Retinal pigment epithelial cell (primary cell): ENCODE results near the gene RXFP1.

Experiments used
- DNase-seq: peaks from one replicate; pipeline ENCODE4 v3.0.0-alpha.2; 2010; ENCODE audit warnings: low read depth
- H3K4me3 ChIP-seq: 2 replicates; pipeline ENCODE4 v1.5.1; 2011; ENCODE audit warnings: mild to moderate bottlenecking, low read length, control low read depth, moderate library complexity
- TF ChIP-seq, protein P1 (sequence below): conservative IDR thresholded peaks from 2 replicates; pipeline ENCODE4 v1.5.1; 2011; ENCODE audit warnings: low read depth, low read length, control low read depth, inconsistent platforms

RXFP1 gene

DNA sequence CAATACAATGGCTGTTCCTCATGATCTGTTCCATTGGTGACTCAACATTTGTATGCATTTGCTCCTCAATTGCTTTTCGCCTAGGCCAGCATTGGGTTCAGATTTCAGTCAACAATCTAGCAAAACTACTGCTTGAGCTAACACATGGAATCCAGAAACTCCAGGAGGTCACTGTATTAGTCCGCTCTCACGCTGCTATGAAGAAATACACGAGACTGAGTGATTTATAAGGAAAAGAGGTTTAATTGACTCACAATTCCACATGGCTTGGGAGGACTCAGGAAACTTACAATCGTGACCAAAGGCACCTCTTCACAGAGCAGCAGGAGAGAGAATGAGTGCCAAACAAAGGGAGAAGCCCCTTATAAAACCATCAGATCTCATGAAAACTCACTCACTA is 67.1 kb downstream of the RXFP1 start:
- H3K4me3 ChIP-seq = no peak overlapping the region
- TF ChIP-seq, protein P1, sequence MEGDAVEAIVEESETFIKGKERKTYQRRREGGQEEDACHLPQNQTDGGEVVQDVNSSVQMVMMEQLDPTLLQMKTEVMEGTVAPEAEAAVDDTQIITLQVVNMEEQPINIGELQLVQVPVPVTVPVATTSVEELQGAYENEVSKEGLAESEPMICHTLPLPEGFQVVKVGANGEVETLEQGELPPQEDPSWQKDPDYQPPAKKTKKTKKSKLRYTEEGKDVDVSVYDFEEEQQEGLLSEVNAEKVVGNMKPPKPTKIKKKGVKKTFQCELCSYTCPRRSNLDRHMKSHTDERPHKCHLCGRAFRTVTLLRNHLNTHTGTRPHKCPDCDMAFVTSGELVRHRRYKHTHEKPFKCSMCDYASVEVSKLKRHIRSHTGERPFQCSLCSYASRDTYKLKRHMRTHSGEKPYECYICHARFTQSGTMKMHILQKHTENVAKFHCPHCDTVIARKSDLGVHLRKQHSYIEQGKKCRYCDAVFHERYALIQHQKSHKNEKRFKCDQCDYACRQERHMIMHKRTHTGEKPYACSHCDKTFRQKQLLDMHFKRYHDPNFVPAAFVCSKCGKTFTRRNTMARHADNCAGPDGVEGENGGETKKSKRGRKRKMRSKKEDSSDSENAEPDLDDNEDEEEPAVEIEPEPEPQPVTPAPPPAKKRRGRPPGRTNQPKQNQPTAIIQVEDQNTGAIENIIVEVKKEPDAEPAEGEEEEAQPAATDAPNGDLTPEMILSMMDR = no peak
- DNase-seq = no peak

DNA sequence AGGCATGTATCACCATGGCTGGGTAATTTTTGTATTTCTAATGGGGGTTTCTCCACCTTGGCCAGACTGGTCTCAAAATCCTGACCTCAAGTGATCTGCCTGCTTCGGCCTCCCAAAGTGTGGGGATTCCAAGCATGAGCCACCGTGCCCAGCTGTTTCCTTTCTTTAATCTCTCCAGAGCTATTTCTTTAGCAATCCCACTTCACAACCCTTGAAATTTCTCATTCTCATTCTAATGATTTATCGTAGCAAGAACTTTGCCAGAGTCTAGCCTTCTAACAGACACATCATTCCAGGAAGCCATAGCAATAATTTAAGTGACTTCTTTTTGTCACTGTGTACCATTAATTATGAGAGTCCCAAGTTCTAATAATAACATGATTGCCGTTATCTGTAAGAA is 68.6 kb downstream of the RXFP1 start:
- DNase-seq = no peak
- TF ChIP-seq, protein P1 = no peak
- no peak overlapping the region for H3K4me3 ChIP-seq

DNA sequence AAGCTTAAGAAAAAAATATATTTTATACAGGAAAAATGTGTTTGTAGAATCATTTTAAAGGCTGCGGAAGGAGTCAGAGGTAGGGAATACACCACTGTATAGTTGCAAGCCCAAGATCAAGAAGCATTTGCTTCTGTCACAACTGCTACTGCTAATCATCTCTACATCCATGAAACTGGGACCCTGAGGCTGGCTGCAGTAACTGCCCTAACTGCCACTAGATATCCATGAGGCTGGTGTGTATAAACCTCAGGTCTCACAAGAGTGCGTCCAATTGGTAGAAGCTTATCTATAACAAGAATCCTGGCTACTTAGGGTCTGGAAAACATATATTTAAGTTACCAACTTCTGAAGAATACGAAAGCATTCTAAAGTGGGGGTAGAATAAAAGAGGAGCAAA is 69.1 kb downstream of the RXFP1 start:
- no peak for DNase-seq
- H3K4me3 ChIP-seq = no peak overlapping the region
- TF ChIP-seq, protein P1 = no peak

DNA sequence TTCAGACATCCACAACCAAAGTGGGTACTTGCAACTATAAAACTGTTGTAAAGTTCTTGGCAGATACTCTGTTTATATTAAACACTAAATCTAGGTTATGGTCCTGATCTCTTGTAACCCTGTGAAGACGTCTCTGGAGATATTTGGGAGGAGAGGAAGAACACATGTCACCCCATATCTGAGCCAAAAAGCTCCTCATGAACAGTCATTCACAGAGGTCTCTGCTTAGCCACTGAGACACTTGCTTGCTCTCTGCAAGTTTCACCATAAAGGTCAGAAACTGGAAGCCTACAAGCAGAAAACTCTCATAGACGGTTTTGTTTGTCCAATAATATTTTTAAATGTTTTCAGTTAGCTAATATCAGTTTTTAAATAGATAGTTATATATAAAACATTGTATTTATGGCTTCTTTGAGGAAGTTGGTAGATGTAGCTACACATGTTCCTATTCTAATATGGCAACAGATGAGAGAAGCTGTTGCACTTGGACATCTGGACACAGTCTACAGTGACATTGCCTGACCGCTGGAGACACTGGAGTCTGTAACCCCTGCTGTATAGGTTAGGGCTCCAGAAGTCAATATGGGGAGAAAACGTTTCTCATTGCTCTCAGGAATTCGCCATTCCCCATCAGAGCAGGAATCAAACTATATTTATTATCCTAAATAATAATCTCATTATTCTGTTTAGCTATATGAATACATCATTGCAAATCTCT is 76.4 kb downstream of the RXFP1 start:
- no peak overlapping the region for H3K4me3 ChIP-seq
- TF ChIP-seq, protein P1 = no peak
- no peak for DNase-seq

DNA sequence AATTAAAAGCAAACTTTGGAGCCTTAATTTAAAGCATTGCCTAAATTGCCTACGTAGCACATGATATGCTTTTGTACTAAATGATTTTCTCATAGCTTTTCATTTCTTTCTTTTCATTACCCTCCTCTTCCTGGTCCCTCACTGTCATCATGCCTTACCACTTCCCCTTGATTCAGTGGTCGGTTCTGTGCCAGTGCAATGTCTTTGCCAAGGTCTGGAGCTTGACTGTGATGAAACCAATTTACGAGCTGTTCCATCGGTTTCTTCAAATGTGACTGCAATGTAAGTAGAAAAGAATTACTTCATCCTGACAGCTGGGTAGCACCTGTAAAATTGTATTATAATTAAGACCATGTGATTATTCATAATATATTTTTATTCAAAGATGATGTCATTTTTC is 77.5 kb downstream of the RXFP1 start:
- no peak overlapping the region for H3K4me3 ChIP-seq
- TF ChIP-seq, protein P1 = no peak
- no peak for DNase-seq

DNA sequence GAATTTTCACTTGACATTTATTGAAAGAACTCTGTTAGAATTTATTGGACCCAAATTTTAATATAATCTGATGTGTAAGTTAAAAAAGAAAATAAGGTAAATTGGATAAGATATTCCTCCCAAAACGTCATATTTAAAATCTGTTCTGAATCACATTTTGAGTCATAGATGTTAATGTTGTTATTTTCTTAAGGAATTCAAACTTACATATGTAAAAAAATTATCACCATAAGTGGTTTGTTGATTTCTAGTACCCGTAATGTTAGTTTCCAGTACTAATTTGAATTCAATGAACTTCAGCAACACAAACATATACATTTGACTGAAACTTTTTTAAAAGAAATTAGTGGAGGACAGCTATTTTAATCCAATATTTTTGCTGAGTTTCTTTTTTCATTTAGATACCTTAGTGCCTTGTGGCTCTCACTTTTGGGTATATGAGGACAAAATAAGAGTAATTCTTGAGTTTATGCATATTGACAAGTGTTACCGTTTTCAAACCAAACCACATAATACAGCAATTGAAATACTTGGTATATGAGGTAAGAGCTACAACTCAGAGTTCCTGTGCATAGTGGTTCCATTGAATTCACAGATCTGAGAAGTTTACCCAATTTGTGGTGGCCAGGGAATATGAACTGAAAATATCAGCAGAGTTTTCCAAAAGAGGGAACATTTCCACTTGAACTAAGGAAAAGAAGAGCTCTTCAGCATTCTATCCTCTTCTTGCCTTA is 78.2 kb downstream of the RXFP1 start:
- H3K4me3 ChIP-seq = no peak overlapping the region
- no peak for DNase-seq
- TF ChIP-seq, protein P1 = no peak

DNA sequence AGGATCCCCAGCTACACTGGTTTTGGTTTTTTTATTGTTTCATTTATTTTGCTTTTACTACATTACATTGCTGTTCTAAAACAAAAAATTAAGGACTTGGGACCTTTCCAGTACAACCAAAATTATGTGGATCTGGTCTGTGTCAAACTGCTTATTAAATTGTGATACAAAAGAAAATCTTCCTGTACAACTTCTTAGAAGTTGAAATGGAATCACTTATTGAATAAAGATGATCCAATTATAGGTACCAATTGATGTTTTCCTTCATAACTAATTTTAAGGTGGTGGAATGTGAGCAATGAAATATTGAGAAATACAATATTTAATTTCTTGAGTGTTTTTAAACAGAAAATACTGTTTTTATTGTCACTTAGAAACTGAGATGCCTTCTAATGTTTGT is 82.7 kb downstream of the RXFP1 start:
- TF ChIP-seq, protein P1 = no peak
- no peak for DNase-seq
- no peak overlapping the region for H3K4me3 ChIP-seq
